Bone marrow (tissue), 2 donors: Measurements from ENCODE around the gene TTLL11.
"Not testable (repeated sequence)": the region's sequence is repeated elsewhere in the genome, so short reads cannot be mapped to it uniquely, and the experiment has no call there.

Source experiments
- DNase-seq, 2 donors: peaks; one replicate each; lab custom pipeline; 2025; lab: John Stamatoyannopoulos, UW

Gene TTLL11

GRCh38 chr9:122125509-122126330, 32.6 kb upstream of the TTLL11 start:
- DNase-seq = no peak

DNA sequence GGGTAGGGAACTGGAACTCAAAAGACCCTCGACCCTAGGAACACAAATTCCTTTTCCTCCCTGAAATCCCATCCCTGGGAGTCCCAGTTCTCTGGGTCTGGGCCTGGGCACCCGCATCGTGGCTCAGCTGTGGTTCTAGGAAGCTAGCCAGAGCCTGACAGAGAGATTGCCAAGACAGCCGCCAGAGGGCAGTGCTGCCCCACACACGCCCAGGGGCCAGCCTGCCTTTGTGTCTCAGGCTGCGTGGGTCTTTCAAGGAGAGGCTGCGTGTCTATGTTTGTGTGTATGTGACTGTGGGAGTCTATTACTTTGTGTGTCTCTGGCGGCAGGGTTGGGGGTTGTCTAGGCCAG, 32.0 kb upstream of the TTLL11 start:
- DNase-seq = peak; percentile 26 to 85

- no peak for DNase-seq
These were observed 31.4 kb upstream of the TTLL11 start for GRCh38 chr9:122124528-122124927.

- DNase-seq = no peak
These were observed 30.9 kb upstream of the TTLL11 start for GRCh38 chr9:122124048-122124447.

DNA sequence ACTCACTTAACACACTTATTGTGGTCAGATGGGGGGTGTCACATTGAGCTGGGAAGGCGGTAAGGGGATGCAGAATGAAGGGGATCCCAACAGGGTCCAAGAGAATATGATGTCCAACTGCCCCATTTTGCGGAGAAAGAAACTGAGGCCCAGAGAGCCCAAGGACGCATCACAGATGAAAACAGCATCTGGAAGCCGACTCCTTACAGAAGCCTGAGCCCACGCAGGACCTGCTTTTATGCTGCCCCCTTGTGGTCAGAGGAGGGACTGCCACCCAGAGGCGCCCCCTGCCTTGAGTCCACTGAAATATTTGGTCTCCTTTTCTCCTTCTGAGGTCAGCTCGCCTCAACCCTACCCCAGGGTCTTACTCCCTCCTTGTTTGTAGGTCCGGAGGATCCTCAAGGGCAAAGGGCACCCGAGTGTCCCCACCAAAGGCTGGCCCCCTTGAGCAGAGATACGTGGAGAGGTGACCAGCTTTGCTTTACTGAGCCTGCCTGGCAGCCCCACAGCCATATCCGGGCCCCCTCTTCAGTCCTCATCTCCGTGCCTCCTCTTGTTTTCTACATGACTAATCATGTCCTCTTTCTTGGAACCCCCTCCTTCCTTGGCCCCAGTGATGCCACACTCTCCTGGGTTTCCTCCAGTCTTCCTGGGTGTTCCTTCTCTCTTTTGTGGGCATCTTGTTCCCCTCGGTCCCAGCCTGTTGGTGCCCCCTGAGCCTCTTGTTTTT, 30.0 kb upstream of the TTLL11 start:
- DNase-seq = peak; percentile 34 to 38

GRCh38 chr9:122122468-122122867, 29.4 kb upstream of the TTLL11 start:
- no peak for DNase-seq

DNA sequence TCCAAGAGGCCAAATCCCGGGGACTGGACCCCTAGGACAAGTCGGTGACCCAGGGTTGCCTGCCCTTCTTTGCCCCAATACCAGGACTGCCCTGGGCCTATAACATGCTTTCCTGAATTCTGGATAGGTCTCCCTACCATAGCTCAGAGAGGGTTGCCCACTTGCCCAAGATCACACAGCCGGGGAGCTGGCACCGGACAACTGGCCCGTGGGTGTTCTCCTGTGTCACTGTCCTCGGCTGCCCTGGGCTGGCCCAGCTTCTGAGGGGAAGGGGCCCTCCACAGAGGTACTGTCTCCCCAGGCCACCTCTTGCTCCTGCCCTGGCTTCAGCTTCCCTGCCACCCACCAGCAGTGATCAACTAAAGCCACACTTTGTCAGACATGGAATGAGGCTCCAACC, 28.8 kb upstream of the TTLL11 start:
- DNase-seq = no peak

GRCh38 chr9:122121391-122121790, 28.3 kb upstream of the TTLL11 start:
- no peak for DNase-seq

DNA sequence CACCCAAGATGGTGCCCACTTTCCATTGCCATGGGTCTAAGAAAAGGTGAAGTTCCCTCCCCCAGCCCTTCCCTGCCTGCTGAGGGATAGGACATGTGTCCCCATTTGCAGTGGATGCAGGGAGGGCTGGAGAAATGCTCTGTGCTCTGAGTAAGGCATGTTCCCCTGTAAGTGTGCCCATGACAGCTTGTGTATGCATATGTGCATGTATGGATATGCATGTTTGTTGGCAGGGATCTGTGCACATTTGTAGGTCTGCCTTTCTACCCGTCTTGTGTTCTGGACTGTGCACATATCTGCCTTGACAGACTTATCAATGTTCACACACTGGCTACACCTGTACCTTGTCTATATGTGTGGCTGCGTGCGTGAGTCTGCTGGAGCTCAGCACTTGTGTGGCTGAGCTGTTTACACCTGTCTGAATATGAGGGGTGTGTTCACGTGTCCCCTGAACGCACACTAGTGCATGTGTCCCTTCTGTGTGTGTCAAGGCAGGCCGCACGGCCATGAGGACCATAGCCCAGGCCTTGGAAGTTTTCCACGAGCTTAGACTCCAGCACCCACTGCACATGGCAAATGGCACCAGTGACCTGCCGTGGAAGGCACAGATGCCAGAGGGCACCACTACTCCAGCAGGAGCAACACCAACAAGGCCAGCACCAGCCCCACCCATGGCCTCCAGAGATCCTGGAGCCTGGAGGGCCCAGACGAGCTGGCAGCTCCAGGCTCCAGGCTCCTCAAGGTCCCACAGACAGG, 27.4 kb upstream of the TTLL11 start:
- DNase-seq = no peak

DNA sequence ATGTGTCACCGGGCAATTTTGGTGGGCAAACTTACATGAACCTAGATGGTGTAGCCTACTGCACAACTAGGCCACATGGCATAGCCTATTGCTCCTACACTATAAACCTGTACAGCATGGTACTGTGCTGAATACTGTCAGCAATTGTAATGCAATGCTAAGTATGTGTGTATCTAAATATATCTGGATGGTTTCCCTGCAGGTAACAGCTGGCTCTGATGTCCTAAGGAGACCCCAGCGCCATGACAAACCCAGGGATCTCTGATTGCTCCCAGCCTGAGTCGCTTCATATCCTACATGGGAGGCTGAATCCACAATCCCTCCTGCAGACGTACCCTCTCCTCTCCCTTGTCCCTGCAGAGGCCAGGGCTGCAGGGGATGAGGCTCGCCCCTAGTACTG, 26.6 kb upstream of the TTLL11 start:
- no peak for DNase-seq

- no peak for DNase-seq
These were observed 26.0 kb upstream of the TTLL11 start for GRCh38 chr9:122119166-122119521.

GRCh38 chr9:122118343-122119165, 25.4 kb upstream of the TTLL11 start:
- no peak for DNase-seq

- not testable (repeated sequence) for DNase-seq
These were observed 24.1 kb upstream of the TTLL11 start for GRCh38 chr9:122117241-122117640.

DNA sequence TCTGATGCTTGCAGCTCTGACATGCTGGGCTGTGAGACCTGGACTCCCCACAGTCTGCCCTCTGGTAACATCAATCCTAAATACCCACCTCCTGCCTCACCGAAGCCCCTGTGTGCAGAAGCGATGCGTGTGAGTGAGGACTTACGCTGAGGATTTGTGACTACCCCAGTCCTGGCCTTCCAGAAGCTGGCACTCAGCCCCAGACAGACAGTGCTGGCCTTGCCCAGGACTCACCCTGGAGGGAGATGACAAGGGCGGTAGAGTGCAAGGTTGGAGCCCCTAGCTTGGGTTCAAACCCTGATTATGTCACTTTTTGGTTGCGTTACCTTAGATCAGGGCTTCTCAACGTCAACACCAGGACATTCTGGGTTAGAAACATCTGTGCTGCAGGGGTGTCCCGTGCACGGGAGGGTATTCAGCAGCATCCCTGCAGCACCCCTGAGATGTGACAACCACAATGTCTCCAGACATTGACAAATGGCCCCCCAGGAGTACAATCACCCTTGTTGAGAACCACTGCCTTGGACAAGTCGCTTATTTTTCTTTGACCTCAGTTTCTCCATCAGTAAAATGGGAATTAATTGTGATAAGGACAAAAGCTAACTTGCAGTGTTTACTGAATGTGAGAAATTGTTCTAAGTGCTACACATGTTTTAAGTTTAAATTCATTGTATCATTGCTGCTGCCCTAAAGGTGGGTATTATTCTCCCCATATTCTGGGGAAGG, 23.5 kb upstream of the TTLL11 start:
- no peak for DNase-seq

- no peak for DNase-seq
These were observed 22.9 kb upstream of the TTLL11 start for GRCh38 chr9:122116040-122116439.

GRCh38 chr9:122115176-122116035, 22.3 kb upstream of the TTLL11 start:
- DNase-seq = no peak

DNA sequence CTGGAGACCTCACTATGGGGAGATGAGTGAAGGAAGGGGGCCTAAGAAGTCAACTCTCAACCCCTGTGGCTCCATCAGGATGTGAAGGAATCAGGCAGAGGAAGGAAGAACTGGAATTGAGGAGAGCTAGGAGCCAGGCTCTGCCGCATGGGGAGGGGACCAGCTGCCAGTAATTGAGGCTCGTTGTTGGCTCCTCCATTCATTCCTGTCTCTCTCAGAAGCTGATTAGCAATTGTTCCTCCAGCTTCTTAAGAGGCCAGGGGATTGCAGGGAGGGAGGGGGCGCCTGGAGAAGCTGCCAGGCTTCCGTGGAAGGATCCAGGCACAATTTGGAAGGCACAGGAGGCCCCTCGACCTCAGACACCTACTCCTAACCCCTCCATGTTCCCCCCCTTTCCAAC, 20.5 kb upstream of the TTLL11 start:
- DNase-seq = no peak

GRCh38 chr9:122112238-122112637, 19.1 kb upstream of the TTLL11 start:
- no peak for DNase-seq

GRCh38 chr9:122111413-122112085, 18.4 kb upstream of the TTLL11 start:
- DNase-seq = no peak
